ENCODE data around the gene TOMT.
"Not testable (repeated sequence)": the region's sequence is repeated elsewhere in the genome, so short reads cannot be mapped to it uniquely, and the experiment has no call there.

GRCh38 chr11:72135473-72135872 is 29.7 kb downstream of the TOMT start, which contains the start of gene FOLR3:
- not testable (repeated sequence) for TF ChIP-seq SIN3A (IDR thresholded peaks at IDR 0.05; ENCODE audit: borderline replicate concordance, insufficient read depth, low read depth, low read length); CTCF (IDR thresholded peaks at IDR 0.05)
